Measurements from ENCODE around the gene WNK3.

The WNK3 gene

DNA sequence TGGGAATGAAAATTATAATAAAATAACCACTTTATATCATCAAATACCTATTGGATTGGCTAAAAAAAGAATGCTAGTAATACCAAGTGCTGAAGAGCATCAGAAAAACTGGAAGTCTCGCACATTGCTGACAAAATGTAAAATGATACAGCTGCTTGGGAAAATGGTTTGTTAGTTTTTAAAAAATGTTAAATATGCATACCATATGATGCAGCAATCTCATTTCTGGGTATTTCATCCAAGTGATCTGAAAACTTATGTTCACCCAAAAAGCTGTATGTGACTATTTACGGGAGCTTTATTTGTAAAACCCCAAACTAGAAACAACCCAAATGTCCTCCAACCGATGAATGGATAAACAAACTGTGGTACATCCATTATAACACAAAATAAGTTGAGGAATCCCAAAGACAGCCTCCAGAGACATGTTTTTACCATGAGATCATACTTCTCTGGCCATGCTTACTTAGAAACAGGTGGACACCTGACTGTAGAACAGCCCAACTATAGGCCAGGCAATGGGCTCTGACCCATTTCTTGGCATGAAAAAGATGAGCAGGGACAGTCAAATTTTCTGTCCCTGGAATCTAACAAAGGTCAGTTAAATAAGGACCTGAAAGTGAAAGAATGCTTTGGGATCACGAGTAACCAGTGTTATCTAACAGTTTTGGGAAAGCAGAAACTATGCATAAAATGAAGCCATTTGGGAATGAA lies 127.3 kb downstream of the WNK3 start:
- no peak overlapping the region for H3K4me3 ChIP-seq (ENCODE audit: low read length)
- no peaks in the 10 kb centered on the region for H3K27me3 ChIP-seq (ENCODE audit: control insufficient read depth, insufficient read depth, low read length)
- H3K4me1 ChIP-seq (ENCODE audit: control insufficient read depth, insufficient read depth, low read length) = no peaks in the 10 kb centered on the region
- H3K36me3 ChIP-seq (ENCODE audit: control insufficient read depth, insufficient read depth, low read length) = no peaks in the 10 kb centered on the region
- H3K9ac ChIP-seq (ENCODE audit: low read length) = no peak overlapping the region
- H3K9me3 ChIP-seq (ENCODE audit: control insufficient read depth, low read length) = no peaks in the 10 kb centered on the region

DNA sequence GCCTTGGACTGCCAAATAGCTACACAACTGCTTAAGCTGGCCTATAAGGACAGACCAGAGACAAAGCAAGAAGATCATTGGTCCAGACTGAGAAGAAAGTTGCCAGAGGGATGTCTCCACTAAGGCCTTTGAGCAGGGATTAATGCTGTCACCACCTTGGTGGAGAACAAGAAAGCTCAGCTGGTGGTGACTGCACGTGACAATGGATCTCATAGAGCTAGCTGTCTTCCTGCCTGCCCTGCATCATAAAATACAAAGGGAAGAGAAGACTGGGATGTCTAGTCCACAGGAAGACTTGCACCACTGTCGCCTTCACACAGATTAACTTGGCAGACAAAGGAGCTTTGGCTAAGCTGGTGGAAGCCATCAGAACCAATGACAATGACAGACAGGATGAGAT lies 134.3 kb downstream of the WNK3 start:
- Histone ChIP-seq H3K36me3 (ENCODE audit: control insufficient read depth, insufficient read depth, low read length) (no peaks in the 10 kb centered on the region), H3K9me3 (ENCODE audit: control insufficient read depth, low read length) (no peaks in the 10 kb centered on the region), H3K9ac (ENCODE audit: low read length) (no peak overlapping the region), H3K4me1 (ENCODE audit: control insufficient read depth, insufficient read depth, low read length) (no peaks in the 10 kb centered on the region), H3K27me3 (ENCODE audit: control insufficient read depth, insufficient read depth, low read length) (no peaks in the 10 kb centered on the region), H3K4me3 (ENCODE audit: low read length) (no peak overlapping the region)

DNA sequence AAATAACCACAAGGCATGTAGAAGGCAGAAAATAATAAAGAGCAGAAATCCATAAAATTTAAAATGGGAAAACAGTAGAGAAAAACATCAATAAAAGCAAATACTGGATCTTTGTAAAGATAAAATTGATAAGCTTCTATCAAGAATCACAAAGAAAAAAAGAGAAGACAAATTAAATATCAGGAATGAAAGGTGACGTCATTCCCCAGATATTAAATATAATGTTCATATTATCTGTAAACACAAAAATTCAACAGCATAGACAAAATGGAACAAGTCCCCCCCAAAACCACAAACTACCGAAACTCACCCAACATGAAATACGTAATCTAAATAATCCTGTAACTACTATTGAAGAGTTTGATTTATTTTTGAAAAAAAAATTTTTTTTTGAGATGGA lies 144.2 kb downstream of the WNK3 start:
- H3K9me3 ChIP-seq (ENCODE audit: control insufficient read depth, low read length) = no peaks in the 10 kb centered on the region
- no peaks in the 10 kb centered on the region for H3K4me1 ChIP-seq (ENCODE audit: control insufficient read depth, insufficient read depth, low read length)
- no peak overlapping the region for H3K4me3 ChIP-seq (ENCODE audit: low read length)
- no peak overlapping the region for H3K9ac ChIP-seq (ENCODE audit: low read length)
- H3K27me3 ChIP-seq (ENCODE audit: control insufficient read depth, insufficient read depth, low read length) = no peaks in the 10 kb centered on the region
- no peaks in the 10 kb centered on the region for H3K36me3 ChIP-seq (ENCODE audit: control insufficient read depth, insufficient read depth, low read length)

DNA sequence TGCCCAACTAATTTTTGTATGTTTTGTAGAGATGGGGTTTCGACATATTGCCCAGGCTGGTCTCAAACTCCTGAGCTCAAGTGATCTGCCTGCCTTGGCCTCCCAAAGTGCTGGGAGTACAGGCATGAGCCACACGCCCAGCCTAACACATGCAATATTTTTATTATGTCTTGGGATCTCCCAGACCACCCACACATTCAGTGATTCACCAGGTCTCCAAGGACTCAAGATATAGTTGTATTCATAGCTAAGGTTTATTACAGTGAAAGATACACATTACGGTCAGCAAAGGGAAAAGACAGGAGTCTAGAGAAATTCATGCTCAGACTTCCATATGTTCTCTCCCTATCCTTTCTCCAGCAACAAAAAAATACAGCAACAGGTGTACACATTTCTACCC lies 149.3 kb downstream of the WNK3 start:
- Histone ChIP-seq H3K9ac (ENCODE audit: low read length) (no peak overlapping the region), H3K4me3 (ENCODE audit: low read length) (no peak overlapping the region), H3K27me3 (ENCODE audit: control insufficient read depth, insufficient read depth, low read length) (no peaks in the 10 kb centered on the region), H3K9me3 (ENCODE audit: control insufficient read depth, low read length) (no peaks in the 10 kb centered on the region), H3K36me3 (ENCODE audit: control insufficient read depth, insufficient read depth, low read length) (no peaks in the 10 kb centered on the region), H3K4me1 (ENCODE audit: control insufficient read depth, insufficient read depth, low read length) (no peaks in the 10 kb centered on the region)

DNA sequence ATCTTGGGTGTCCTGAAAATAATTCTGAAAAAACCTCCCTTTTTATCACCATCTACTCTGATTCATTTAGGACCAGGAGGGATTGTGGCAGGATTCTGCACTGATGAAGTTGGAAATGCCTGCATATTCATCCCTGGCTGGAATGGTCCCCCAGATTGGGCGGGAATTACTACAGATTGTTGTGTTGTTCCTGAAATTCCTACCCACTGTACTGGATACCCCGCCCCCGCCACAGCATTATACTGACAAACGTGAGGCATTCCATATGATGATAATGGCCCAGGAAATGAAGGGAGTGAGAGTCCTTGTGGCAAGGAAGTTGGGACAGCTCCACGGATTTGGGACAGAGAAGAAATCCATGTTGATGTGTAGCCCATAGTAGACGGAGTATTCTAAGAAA lies 159.6 kb downstream of the WNK3 start:
- Histone ChIP-seq H3K4me3 (ENCODE audit: low read length) (no peak overlapping the region), H3K36me3 (ENCODE audit: control insufficient read depth, insufficient read depth, low read length) (no peaks in the 10 kb centered on the region), H3K9me3 (ENCODE audit: control insufficient read depth, low read length) (no peaks in the 10 kb centered on the region), H3K27me3 (ENCODE audit: control insufficient read depth, insufficient read depth, low read length) (no peaks in the 10 kb centered on the region), H3K4me1 (ENCODE audit: control insufficient read depth, insufficient read depth, low read length) (no peaks in the 10 kb centered on the region), H3K9ac (ENCODE audit: low read length) (no peak overlapping the region)

DNA sequence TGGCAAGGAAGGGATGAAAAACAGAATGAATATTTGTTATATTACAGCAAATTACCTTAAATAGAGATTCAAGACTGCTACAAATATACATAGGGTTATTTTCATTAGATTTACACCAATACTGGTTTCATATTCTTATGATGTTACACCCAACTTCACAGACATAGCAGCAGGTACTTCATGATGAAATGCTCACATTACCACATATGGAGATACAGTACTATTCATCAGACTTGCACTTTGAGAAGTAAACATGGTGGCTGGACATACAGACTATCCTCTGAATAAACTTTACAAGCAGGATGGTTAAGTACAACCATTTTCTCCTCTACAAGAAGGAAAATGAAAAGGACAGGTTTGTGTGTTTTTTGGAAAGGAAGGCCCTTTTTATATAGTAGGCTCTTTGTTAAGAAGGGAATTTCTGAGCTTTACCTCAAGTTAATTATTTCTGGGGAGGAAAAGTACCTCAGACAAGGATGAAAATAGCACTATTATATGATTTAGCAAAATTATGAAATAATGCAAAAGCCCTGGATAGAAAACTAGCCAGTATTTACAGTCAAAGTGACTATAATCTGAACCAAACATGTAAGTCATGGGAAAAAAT lies 162.8 kb downstream of the WNK3 start:
- no peaks in the 10 kb centered on the region for H3K27me3 ChIP-seq (ENCODE audit: control insufficient read depth, insufficient read depth, low read length)
- H3K4me3 ChIP-seq (ENCODE audit: low read length) = no peak overlapping the region
- H3K4me1 ChIP-seq (ENCODE audit: control insufficient read depth, insufficient read depth, low read length) = no peaks in the 10 kb centered on the region
- no peaks in the 10 kb centered on the region for H3K9me3 ChIP-seq (ENCODE audit: control insufficient read depth, low read length)
- H3K9ac ChIP-seq (ENCODE audit: low read length) = no peak overlapping the region
- no peaks in the 10 kb centered on the region for H3K36me3 ChIP-seq (ENCODE audit: control insufficient read depth, insufficient read depth, low read length)

DNA sequence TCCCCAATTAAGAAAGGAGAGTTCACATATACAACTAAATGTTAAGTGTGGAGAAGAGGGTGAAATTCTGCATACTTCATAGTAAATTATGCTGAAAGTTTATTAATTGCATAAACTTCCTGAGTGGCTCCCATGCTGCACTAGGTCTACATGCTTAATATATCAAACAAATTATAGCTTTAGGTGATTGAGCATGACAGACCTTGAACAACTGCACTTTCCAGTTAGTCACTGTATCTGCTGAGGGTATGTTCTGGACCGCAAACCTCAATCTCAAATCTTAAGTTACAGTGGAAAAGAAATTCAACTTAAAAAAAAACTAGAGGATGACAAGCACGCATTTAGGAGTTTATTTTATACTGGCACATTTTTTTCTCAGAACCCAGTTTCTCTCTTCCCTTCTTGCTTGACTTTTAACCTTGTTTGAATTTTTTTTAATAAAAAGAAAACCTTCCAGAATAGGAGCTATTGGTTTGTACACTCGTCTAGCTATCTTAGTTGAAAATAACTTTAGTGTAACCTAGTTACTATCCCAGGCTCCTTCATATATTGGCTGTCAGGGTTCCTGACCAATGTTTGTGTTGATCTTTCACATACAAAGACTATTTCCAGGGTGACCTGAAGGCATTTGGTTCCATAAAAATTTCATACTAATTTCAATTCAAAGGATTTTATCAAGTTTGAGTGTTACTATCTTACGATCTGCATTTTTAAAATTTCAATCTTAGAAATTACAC lies 164.6 kb downstream of the WNK3 start:
- H3K36me3 ChIP-seq (ENCODE audit: control insufficient read depth, insufficient read depth, low read length) = no peaks in the 10 kb centered on the region
- H3K9ac ChIP-seq (ENCODE audit: low read length) = no peak overlapping the region
- H3K9me3 ChIP-seq (ENCODE audit: control insufficient read depth, low read length) = no peaks in the 10 kb centered on the region
- no peaks in the 10 kb centered on the region for H3K4me1 ChIP-seq (ENCODE audit: control insufficient read depth, insufficient read depth, low read length)
- H3K4me3 ChIP-seq (ENCODE audit: low read length) = no peak overlapping the region
- H3K27me3 ChIP-seq (ENCODE audit: control insufficient read depth, insufficient read depth, low read length) = no peaks in the 10 kb centered on the region

DNA sequence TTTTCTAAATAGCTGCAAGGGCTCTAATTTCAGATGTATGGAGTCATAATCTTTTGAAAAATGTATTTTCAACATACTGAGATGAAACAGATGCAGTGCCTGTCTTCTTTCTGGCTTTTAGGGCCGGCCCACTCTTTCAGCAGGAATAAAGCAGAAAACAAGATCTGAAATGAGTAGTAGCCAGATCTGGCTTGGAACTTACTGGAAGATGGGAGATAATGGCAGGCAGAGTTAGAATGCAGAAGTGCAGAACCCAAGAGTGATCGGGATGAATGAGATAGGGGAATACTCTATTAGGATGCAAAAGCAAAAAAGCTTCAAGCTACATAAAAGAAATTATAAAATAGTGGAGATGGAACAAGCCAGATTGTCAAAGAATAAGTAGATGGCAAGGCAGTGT lies 173.4 kb downstream of the WNK3 start:
- no peak overlapping the region for H3K9ac ChIP-seq (ENCODE audit: low read length)
- H3K9me3 ChIP-seq (ENCODE audit: control insufficient read depth, low read length) = no peaks in the 10 kb centered on the region
- H3K36me3 ChIP-seq (ENCODE audit: control insufficient read depth, insufficient read depth, low read length) = no peaks in the 10 kb centered on the region
- H3K4me3 ChIP-seq (ENCODE audit: low read length) = no peak overlapping the region
- no peaks in the 10 kb centered on the region for H3K27me3 ChIP-seq (ENCODE audit: control insufficient read depth, insufficient read depth, low read length)
- H3K4me1 ChIP-seq (ENCODE audit: control insufficient read depth, insufficient read depth, low read length) = peaks cover 5% of the 10 kb centered on the region

DNA sequence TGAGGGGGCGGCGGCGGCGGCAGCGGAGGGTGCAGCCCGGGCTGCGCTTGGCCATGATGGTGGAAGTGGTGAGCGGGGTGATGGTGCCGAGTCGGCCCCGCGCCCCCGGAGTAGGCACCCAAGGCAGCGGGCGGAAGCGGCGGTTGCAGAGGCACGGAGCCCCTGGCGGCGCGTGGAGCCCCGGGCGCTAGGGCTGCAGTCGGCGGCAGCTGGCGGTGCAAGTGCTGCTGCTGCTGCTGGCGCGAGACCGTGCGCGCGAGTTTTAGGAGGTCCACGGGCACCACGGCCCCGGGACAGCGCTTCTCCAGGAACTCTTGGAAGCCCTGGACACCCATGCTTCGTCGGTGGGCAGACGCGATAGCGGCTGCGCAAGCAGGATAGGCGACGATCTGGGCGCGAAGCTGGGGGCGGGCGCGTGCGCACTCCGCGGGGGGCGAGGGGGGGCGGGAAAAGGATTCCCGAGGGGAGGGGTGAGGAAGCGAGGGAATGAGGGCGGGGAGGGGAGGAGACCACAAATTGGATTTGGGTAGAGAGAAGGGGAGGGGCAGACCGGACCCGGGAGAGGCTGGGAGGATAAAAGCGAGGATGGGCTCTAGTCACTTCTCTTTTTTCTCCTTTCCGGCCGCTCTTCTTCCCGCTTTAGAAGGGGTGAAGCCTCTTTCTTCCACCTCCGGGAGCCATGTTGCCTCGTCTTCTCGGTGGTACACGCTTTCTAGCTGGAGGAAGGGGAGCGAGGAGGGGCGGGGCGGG lies 174.8 kb downstream of the WNK3 start, which contains the start of gene FAM120C:
Gene FAM120C (minus strand): TSS at position 391 of the 750 bp plus-strand sequence. CDS start 56 bp downstream, at position 335.
- H3K27me3 ChIP-seq (ENCODE audit: control insufficient read depth, insufficient read depth, low read length) = no peaks in the 10 kb centered on the region
- H3K9me3 ChIP-seq (ENCODE audit: control insufficient read depth, low read length) = no peaks in the 10 kb centered on the region
- H3K4me1 ChIP-seq (ENCODE audit: control insufficient read depth, insufficient read depth, low read length) = peaks cover 5% of the 10 kb centered on the region
- H3K4me3 ChIP-seq (ENCODE audit: low read length) = peak within 1 kb of the TSS; percentile 33
- H3K36me3 ChIP-seq (ENCODE audit: control insufficient read depth, insufficient read depth, low read length) = no peaks in the 10 kb centered on the region
- H3K9ac ChIP-seq (ENCODE audit: low read length) = peak within 1 kb of the TSS; percentile 59

DNA sequence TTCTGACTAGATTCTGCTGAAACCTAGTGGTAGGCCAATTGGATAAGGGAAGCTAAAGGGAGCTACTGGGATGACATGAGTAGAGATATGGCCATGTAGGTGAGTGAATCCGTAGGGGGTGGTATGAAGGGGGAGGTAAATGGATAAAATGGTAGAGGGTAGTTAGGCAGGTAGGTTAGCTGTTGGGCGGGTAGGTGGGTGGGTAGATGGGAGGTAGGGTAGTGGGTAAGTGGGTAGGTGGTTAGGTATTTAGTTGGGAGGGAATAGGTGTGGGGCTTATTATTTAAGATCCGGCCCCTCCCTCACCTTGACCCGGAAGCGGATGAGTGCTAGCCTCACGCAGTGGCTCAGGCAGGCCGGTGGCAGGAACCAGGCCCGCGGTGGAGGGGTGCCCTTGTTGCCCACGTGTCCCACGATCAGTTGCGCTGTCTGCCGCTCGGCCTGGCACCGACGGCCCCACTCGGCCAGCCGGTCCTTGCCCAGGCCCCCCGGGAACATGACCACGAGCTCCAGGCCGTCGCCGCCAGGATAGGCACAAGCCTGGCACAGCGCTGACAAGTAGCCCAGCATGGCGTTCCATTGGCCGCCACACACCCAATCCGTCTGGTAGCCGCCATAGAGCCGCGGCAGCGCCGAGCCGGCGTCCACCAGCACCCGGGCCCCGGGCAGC lies 175.5 kb downstream of the WNK3 start:
- no peaks in the 10 kb centered on the region for H3K36me3 ChIP-seq (ENCODE audit: control insufficient read depth, insufficient read depth, low read length)
- peak overlapping the region; percentile 59 for H3K9ac ChIP-seq (ENCODE audit: low read length)
- peaks cover 5% of the 10 kb centered on the region for H3K4me1 ChIP-seq (ENCODE audit: control insufficient read depth, insufficient read depth, low read length)
- no peaks in the 10 kb centered on the region for H3K27me3 ChIP-seq (ENCODE audit: control insufficient read depth, insufficient read depth, low read length)
- peak overlapping the region; percentile 33 for H3K4me3 ChIP-seq (ENCODE audit: low read length)
- H3K9me3 ChIP-seq (ENCODE audit: control insufficient read depth, low read length) = no peaks in the 10 kb centered on the region

DNA sequence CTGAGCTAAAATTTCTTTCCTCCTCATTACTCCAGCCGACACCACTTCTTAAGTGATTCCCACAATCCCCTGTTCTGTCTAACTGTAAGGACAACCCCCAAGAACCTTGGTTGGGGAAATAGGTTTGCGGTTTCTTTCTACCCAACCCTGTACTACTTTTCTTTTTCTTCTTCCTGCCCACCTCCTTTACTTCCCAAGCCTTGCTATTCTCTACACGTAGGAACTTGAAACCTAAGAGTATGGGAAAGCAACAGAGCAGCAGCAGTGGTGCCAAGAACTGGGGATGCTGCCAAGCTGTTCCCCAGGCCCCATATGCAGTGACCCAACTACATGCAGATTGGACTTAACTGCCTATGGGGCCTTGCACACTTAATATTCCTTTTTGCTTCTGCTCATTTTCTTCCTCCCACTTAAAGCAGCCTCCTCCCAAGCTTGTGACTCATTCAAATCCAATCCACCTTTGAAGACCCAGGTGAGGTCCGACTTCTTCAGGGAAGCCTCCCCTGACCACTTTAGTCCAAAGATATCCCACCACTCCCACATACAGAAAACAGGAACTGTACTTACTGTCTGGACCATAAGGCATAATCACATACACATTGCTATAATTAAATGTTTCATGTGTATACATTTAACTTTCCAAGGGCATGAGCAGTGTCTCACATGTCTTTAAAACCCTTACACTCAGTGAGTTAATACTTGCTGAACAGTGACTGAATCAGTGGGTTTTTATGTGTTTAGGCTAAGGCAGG lies 176.5 kb downstream of the WNK3 start:
- H3K9me3 ChIP-seq (ENCODE audit: control insufficient read depth, low read length) = no peaks in the 10 kb centered on the region
- no peak overlapping the region for H3K9ac ChIP-seq (ENCODE audit: low read length)
- H3K4me3 ChIP-seq (ENCODE audit: low read length) = peak overlapping the region; percentile 33

More for the DNA sequence above, 176.5 kb downstream of the WNK3 start:
- no peaks in the 10 kb centered on the region for H3K27me3 ChIP-seq (ENCODE audit: control insufficient read depth, insufficient read depth, low read length)
- peaks cover 5% of the 10 kb centered on the region for H3K4me1 ChIP-seq (ENCODE audit: control insufficient read depth, insufficient read depth, low read length)
- H3K36me3 ChIP-seq (ENCODE audit: control insufficient read depth, insufficient read depth, low read length) = no peaks in the 10 kb centered on the region

Measured in mucosa of stomach (tissue), 1 donor.